ENCODE data around the gene OOSP1. TPM values are rescaled to one million over a fixed set of nuclear protein-coding genes. Genes with fewer than 3 reads are reported as not detected.
A peak's percentile ranks its signal among the peaks of the same experiment; 100 is the strongest.

Gene OOSP1
- total and polyA plus RNA-seq, 10 of the 15 experiments (the other 5 are each of a cell fraction or from before 2014, with no cell fraction given): not detected

GRCh38 chr11:59918987-59919589 is 19.1 kb upstream of the OOSP1 start (continued):
- TF ChIP-seq ZBTB33 (IDR thresholded peaks at IDR 0.05): no peak

- DNase-seq (ENCODE audit: low read depth, low spot score): no peak
- Histone ChIP-seq H3K4me3 (no peak overlapping the region), H4K20me1 (ENCODE audit: control insufficient read depth, insufficient read depth) (no peaks in the 10 kb centered on the region), H2AFZ (ENCODE audit: control insufficient read depth, low read depth, low read length) (no peak overlapping the region), H3K4me1 (ENCODE audit: control insufficient read depth, insufficient read depth, low read length) (no peaks in the 10 kb centered on the region), H3K9me3 (replicated peaks; ENCODE audit: control insufficient read depth, insufficient read depth, low read length) (no peaks in the 10 kb centered on the region; the same call in 2 of the 3 replicates), H3K27ac (ENCODE audit: control insufficient read depth, insufficient read depth) (no peak overlapping the region), H3K27me3 (replicated peaks in 1 of 2; ENCODE audit: control insufficient read depth in 2 of 2, insufficient read depth in 2 of 2, low read length in 1 of 2) (no peaks in the 10 kb centered on the region), H3K4me2 (ENCODE audit: control insufficient read depth, insufficient read depth) (no peak overlapping the region), H3K9ac (ENCODE audit: control insufficient read depth, insufficient read depth, low read length) (no peak overlapping the region), H3K79me2 (ENCODE audit: control insufficient read depth, insufficient read depth, low read length) (no peaks in the 10 kb centered on the region), H3K36me3 (ENCODE audit: control insufficient read depth in 2 of 2, insufficient read depth in 2 of 2, low read length in 1 of 2) (no peaks in the 10 kb centered on the region)
- ChIA-PET RAD21 (ENCODE audit: unreplicated experiment) (no interaction called here), POLR2A (no interaction called here), CTCF (interaction anchor here (1.0 to 1.4 kb wide), 2 partner anchors 73 to 327 kb away, joined by 3 to 4 read pairs; no protein-coding TSS in a partner anchor), SMC1A (ENCODE audit: uncharacterized antibody, unreplicated experiment) (no interaction called here)
- intact Hi-C loops (cut with micrococcal nuclease; ENCODE audit: unreplicated experiment) (no loop called here), in situ Hi-C loops (cut with MboI) (no loop called here)
- FAIRE-seq: no peak
- no peak for ATAC-seq
- no TSS peak for BruUV-seq (replicated peaks)
- 74% methylated on average over 6 of the region's 6 CpGs for WGBS (ENCODE audit: insufficient coverage, insufficient replicate concordance, low lambda C conversion rate, missing lambda C conversion rate)
- no peak for TF ChIP-seq IKZF1 (conservative IDR thresholded peaks at IDR 0.05)
- 0 out of 2 replicates have a peak, but pooled peaks have one; percentile 25 for TF ChIP-seq CBX5 (IDR thresholded peaks at IDR 0.05; ENCODE audit: low read depth)
Measured at GRCh38 chr11:59923813-59924212, 14.4 kb upstream of the OOSP1 start.
